ENCODE measurements around the gene POP4. TPM values are rescaled to one million over a fixed set of nuclear protein-coding genes. Genes with fewer than 3 reads are reported as not detected.
"Not testable (repeated sequence)": the region's sequence is repeated elsewhere in the genome, so short reads cannot be mapped to it uniquely, and the experiment has no call there.

POP4 gene
- total and polyA plus RNA-seq, 7 donors, result 45.3 to 144 (median 63.9) TPM

- no peaks in the 10 kb centered on the region for H3K27me3 ChIP-seq (ENCODE audit: insufficient read depth in 3 of 3, low read length in 2 of 3)
- H3K27ac ChIP-seq, result no peak overlapping the region
- no peaks in the 10 kb centered on the region for H3K4me1 ChIP-seq
- H3K9me3 ChIP-seq, result no peaks in the 10 kb centered on the region
- ATAC-seq (no peak), DNase-seq (no peak)
- no peaks in the 10 kb centered on the region for H3K36me3 ChIP-seq (ENCODE audit: insufficient read depth in 1 of 2, low read depth in 1 of 2)
- 84 to 85% (median 84%) methylated on average over 18 of the region's 18 CpGs for WGBS, 3 donors
- no peak for TF ChIP-seq CTCF (IDR thresholded peaks at IDR 0.05)
- intact Hi-C loops (cut with DNase I), result no loop called here
- H3K4me3 ChIP-seq, result no peak overlapping the region
Measured at GRCh38 chr19:29623726-29624488, 17.8 kb downstream of the POP4 start.

DNA sequence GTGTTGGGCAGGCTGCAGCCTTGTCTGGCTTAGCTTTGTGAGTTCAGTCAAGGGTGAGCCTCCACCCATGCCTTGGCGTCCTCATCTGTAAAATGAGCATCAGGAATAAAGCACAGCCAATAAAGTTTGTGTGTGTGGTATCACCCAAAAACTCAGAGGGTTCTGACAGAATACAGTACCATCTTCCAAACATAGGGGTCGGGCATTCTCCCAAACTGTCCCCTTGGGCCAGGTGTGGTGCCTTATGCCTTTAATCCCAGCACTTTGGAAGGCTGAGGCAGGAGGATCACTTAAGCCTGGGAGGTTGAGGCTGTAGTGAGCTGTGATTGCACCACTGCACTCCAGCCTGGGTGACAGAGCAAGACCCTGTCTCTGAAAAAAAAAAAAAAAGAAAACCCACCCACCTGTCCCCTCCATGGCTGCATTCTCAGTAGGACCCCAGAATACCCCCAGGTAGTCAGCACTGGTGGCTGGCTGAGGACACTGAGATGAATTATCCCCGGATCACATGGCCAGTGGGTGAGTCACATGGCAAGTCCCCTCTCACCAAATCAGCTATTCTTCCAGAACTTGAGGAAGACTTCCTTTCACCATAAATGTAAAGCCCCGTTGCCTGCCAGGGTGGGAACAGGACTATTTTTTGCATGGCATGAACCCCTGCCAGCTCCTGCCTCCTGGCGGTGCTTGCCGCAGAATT is 18.6 kb downstream of the POP4 start:
- Histone ChIP-seq H3K27me3 (ENCODE audit: insufficient read depth in 3 of 3, low read length in 2 of 3) (no peaks in the 10 kb centered on the region), H3K27ac (no peak overlapping the region), H3K9me3 (no peaks in the 10 kb centered on the region), H3K4me1 (no peaks in the 10 kb centered on the region), H3K36me3 (ENCODE audit: insufficient read depth in 1 of 2, low read depth in 1 of 2) (no peaks in the 10 kb centered on the region), H3K4me3 (no peak overlapping the region)
- DNase-seq, result no peak
- intact Hi-C loops (cut with DNase I), result no loop called here
- no peak for ATAC-seq
- 64 to 70% (median 65%) methylated on average over 6 of the region's 6 CpGs for WGBS, 3 donors
- TF ChIP-seq CTCF (IDR thresholded peaks at IDR 0.05), result no peak

GRCh38 chr19:29625186-29625651 is 19.1 kb downstream of the POP4 start:
- DNase-seq (no peak), ATAC-seq (no peak)
- H3K27ac ChIP-seq, result no peak overlapping the region
- intact Hi-C loops (cut with DNase I), result no loop called here
- no peak overlapping the region for H3K4me3 ChIP-seq
- no peaks in the 10 kb centered on the region for H3K36me3 ChIP-seq (ENCODE audit: insufficient read depth in 1 of 2, low read depth in 1 of 2)
- no peak for TF ChIP-seq CTCF (IDR thresholded peaks at IDR 0.05)
- H3K9me3 ChIP-seq, result no peaks in the 10 kb centered on the region
- H3K4me1 ChIP-seq, result no peaks in the 10 kb centered on the region
- H3K27me3 ChIP-seq (ENCODE audit: insufficient read depth in 3 of 3, low read length in 2 of 3), result no peaks in the 10 kb centered on the region
- WGBS, 3 donors, result 71 to 76% (median 73%) methylated on average over 9 of the region's 9 CpGs

GRCh38 chr19:29626386-29626785 is 20.3 kb downstream of the POP4 start:
- no peak for ATAC-seq
- Histone ChIP-seq H3K27me3 (ENCODE audit: insufficient read depth in 3 of 3, low read length in 2 of 3) (no peaks in the 10 kb centered on the region), H3K36me3 (ENCODE audit: insufficient read depth in 1 of 2, low read depth in 1 of 2) (no peaks in the 10 kb centered on the region), H3K4me1 (no peaks in the 10 kb centered on the region), H3K9me3 (no peaks in the 10 kb centered on the region), H3K4me3 (no peak overlapping the region), H3K27ac (no peak overlapping the region)
- DNase-seq, result no peak
- 88 to 90% (median 89%) methylated on average over 7 of the region's 7 CpGs for WGBS, 3 donors
- TF ChIP-seq CTCF (IDR thresholded peaks at IDR 0.05), result no peak
- intact Hi-C loops (cut with DNase I), result no loop called here

- ATAC-seq; H3K9me3 ChIP-seq; H3K4me3 ChIP-seq; H3K4me1 ChIP-seq; H3K36me3 ChIP-seq (ENCODE audit: insufficient read depth in 1 of 2, low read depth in 1 of 2); H3K27ac ChIP-seq; H3K27me3 ChIP-seq (ENCODE audit: insufficient read depth in 3 of 3, low read length in 2 of 3); DNase-seq; intact Hi-C loops (cut with DNase I): not testable (repeated sequence)
- WGBS, 3 donors, result 86 to 92% (median 88%) methylated on average over 9 of the region's 9 CpGs
Measured at GRCh38 chr19:29626832-29627231, 20.7 kb downstream of the POP4 start.
